ENCODE results near the gene LMO1.

Gene LMO1

GRCh38 chr11:8177136-8177535 is 86.5 kb downstream of the LMO1 start:
- no peak for DNase-seq (ENCODE audit: extremely low read depth in 1 of 2, low read depth in 1 of 2)
